DMS79 (cell line): ENCODE data around the gene AJAP1.

ENCODE experiments used
- DNase-seq: peaks from one replicate; lab custom pipeline; 2025; lab: John Stamatoyannopoulos, UW

AJAP1 gene

DNA sequence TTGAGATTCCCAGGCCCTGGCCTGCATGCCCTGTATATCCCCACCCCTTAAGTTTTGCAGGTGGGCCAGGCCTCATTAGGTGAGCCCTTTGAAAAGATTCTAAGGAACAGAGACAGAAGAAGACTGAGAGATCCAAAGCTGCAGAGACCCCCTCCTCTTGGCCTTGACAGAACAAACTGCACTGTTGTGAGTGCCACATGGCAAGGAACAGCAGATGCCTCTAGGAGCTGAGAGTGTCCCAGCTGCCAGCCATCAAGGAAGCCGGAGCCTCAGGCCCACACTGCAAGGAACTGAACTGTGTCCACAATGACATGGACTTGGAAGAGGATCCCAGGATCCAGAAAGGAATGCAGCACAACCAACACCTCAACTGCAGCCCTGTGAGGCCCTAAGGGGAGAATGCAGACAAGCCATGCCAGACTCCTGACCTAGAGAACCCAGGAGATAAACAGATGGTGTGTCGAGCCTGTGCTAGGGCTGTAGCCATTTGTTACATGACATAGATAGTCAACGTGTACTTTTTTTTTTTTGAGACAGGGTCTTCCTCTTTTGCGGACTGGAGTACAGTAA is 182.7 kb downstream of the AJAP1 start:
- DNase-seq = no peak

DNA sequence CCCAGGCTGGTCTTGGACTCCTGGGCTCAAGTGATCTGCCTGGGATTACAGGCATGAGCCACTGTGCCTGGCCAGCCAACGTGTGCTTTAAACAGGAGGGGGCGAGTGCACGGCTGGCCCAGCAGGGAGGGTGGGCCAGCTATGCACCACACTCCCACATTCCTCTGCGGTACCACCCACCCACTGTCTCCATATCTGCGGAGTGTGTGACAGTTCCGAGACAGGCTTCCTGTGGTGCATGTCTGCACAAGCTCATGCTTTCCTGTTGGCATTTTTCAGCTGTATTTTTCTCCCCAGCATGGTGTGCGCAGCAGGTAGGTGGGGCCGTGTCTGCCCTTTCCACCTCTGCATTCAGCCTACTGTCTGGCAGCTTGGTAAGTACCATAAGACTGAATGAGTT is 183.3 kb downstream of the AJAP1 start:
- DNase-seq = no peak

DNA sequence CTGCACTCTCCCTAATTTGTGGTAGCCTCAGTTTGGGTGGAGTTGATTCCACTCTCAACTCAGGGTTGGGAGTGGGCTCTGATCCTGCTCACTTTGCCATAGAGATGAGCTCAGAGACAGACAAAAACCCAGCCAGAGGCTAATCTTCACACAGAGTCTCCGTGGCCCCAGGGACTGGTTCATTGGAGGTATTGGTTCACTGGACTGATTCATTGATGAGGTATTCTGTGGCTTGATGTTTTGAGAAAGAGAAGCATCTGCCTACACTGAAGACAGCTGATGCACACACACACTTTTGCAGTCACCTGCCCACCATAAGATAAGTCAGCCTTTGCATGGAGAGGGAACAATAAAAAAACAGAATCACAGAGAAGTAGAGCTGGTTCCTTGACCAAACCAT is 183.8 kb downstream of the AJAP1 start:
- DNase-seq = no peak
